ENCODE data around the gene HIC1. TPM values are rescaled to one million over a fixed set of nuclear protein-coding genes. Genes with fewer than 3 reads are reported as not detected.

HIC1 gene
- total and polyA plus RNA-seq, 2 donors (not counting 1 experiment from before 2014, with no cell fraction given) = 11.3 to 29.1 TPM

DNA sequence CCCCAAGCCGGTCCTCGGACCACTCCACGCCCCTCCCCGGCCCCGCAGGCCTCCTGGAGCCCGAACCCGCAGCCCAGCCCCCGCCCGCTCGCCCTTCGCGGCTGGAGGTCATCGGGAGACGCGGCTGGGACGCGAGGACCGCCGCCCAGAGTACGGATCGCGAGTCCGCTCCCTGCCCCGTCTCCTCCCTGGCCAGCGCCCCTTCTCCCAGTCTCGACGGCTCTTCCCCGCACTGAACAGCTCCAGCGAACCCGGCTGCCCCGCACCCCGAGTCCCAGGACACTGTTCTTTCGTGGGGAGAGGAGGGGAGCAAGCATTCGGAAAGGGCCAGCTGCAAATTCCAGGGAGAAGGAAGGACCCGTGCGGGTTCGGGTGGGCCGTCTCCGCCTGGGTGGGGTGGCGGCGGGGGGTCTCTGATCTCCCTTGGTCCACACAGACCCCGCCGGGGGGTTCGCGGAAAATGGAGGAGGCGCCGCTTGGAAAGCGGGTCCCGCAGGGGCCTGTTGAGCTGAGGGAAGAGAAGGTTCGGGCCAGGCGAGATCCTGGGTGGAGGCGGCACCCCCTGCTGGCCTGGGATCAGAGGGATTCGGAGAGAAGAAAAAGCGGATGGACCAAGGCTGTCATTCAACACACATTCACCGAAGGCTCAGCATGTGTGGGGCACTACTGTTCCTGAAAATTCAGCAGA lies 29.1 kb upstream of the HIC1 start:
- no peaks in the 10 kb centered on the region for H4K20me1 ChIP-seq (ENCODE audit: control insufficient read depth, extremely low read depth, insufficient read depth, low read length)
- no peak overlapping the region for H3K27ac ChIP-seq (ENCODE audit: insufficient read depth, low read length)
- H3K9ac ChIP-seq (ENCODE audit: insufficient read depth, low read length) = peak overlapping the region; percentile 16
- H3K27me3 ChIP-seq (ENCODE audit: control insufficient read depth, insufficient read depth, low read length) = peaks cover 20% of the 10 kb centered on the region
- peak overlapping the region; percentile 41 for H2AFZ ChIP-seq (ENCODE audit: low read length)
- H3K4me2 ChIP-seq (ENCODE audit: extremely low read depth, insufficient read depth, low read length) = peak overlapping the region; percentile 92
- TF ChIP-seq EZH2 (IDR thresholded peaks at IDR 0.05; ENCODE audit: low read length, missing control alignments) (no peak), CTCF (conservative IDR thresholded peaks at IDR 0.05 in 1 of 2, IDR thresholded peaks at IDR 0.05 in 1 of 2; ENCODE audit: low read depth in 1 of 2, low read length in 2 of 2) (peak; percentile 72 to 80)
- peak; percentile 54 to 72 for DNase-seq (ENCODE audit: low read depth in 2 of 2)
- H3K79me2 ChIP-seq (ENCODE audit: control insufficient read depth, insufficient read depth, low read length) = peaks cover under 1% of the 10 kb centered on the region
- H3K36me3 ChIP-seq (ENCODE audit: control insufficient read depth, insufficient read depth, low read length) = no peaks in the 10 kb centered on the region
- H3K4me1 ChIP-seq (ENCODE audit: control insufficient read depth, extremely low read depth, insufficient read depth, low read length) = peaks cover 14% of the 10 kb centered on the region
- H3K9me3 ChIP-seq (ENCODE audit: control insufficient read depth, insufficient read depth, low read depth, low read length) = no peaks in the 10 kb centered on the region
- H3K4me3 ChIP-seq (replicated peaks in 1 of 4; ENCODE audit: control extremely low read depth in 1 of 4, insufficient read depth in 1 of 4, low read depth in 3 of 4, low read length in 4 of 4) = peak overlapping the region in 3 of 4 experiments; percentile 37 to 51 (median 48)

- Histone ChIP-seq H3K36me3 (ENCODE audit: control insufficient read depth, insufficient read depth, low read length) (no peaks in the 10 kb centered on the region), H3K9me3 (ENCODE audit: control insufficient read depth, insufficient read depth, low read depth, low read length) (no peaks in the 10 kb centered on the region), H3K27ac (ENCODE audit: insufficient read depth, low read length) (no peak overlapping the region), H4K20me1 (ENCODE audit: control insufficient read depth, extremely low read depth, insufficient read depth, low read length) (no peaks in the 10 kb centered on the region), H3K4me3 (replicated peaks in 1 of 4; ENCODE audit: control extremely low read depth in 1 of 4, insufficient read depth in 1 of 4, low read depth in 3 of 4, low read length in 4 of 4) (no peak overlapping the region), H3K9ac (ENCODE audit: insufficient read depth, low read length) (no peak overlapping the region), H3K4me1 (ENCODE audit: control insufficient read depth, extremely low read depth, insufficient read depth, low read length) (peaks cover 18% of the 10 kb centered on the region), H3K79me2 (ENCODE audit: control insufficient read depth, insufficient read depth, low read length) (peaks cover 6% of the 10 kb centered on the region), H3K4me2 (ENCODE audit: extremely low read depth, insufficient read depth, low read length) (no peak overlapping the region), H2AFZ (ENCODE audit: low read length) (no peak overlapping the region), H3K27me3 (ENCODE audit: control insufficient read depth, insufficient read depth, low read length) (peaks cover 12% of the 10 kb centered on the region)
- peak in 1 of 2 donors; percentile 60 for DNase-seq (ENCODE audit: low read depth in 2 of 2)
- TF ChIP-seq CTCF (conservative IDR thresholded peaks at IDR 0.05 in 1 of 2, IDR thresholded peaks at IDR 0.05 in 1 of 2; ENCODE audit: low read depth in 1 of 2, low read length in 2 of 2) (no peak), EZH2 (IDR thresholded peaks at IDR 0.05; ENCODE audit: low read length, missing control alignments) (no peak)
These were observed 27.2 kb upstream of the HIC1 start for GRCh38 chr17:2027528-2028233.

DNA sequence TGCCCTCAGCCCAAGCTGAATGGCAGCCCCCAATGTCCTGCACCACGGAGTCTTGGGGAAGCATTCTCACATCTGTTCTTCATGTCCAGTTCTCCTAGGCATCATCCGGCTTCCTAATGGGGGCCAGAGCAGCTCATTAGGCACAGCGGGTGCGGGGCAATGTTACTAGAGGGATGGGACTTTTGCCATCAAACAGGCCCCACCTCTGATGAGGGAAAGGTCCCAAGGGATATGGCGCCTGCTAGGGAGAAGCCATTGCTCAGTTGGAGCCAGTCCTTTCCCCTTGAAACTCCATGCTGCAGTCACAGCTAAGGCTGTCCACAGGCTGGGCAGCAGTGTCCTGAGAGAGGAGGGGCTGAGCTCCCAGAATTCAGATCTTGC lies 26.7 kb upstream of the HIC1 start:
- no peak overlapping the region for H3K9ac ChIP-seq (ENCODE audit: insufficient read depth, low read length)
- no peaks in the 10 kb centered on the region for H3K36me3 ChIP-seq (ENCODE audit: control insufficient read depth, insufficient read depth, low read length)
- no peak for DNase-seq (ENCODE audit: low read depth in 2 of 2)

More for the DNA sequence above, 26.7 kb upstream of the HIC1 start:
- Histone ChIP-seq H3K4me1 (ENCODE audit: control insufficient read depth, extremely low read depth, insufficient read depth, low read length) (peaks cover 18% of the 10 kb centered on the region), H2AFZ (ENCODE audit: low read length) (no peak overlapping the region), H3K27me3 (ENCODE audit: control insufficient read depth, insufficient read depth, low read length) (peaks cover 7% of the 10 kb centered on the region), H3K4me2 (ENCODE audit: extremely low read depth, insufficient read depth, low read length) (no peak overlapping the region), H4K20me1 (ENCODE audit: control insufficient read depth, extremely low read depth, insufficient read depth, low read length) (no peaks in the 10 kb centered on the region), H3K27ac (ENCODE audit: insufficient read depth, low read length) (no peak overlapping the region), H3K4me3 (replicated peaks in 1 of 4; ENCODE audit: control extremely low read depth in 1 of 4, insufficient read depth in 1 of 4, low read depth in 3 of 4, low read length in 4 of 4) (no peak overlapping the region), H3K79me2 (ENCODE audit: control insufficient read depth, insufficient read depth, low read length) (peaks cover 6% of the 10 kb centered on the region), H3K9me3 (ENCODE audit: control insufficient read depth, insufficient read depth, low read depth, low read length) (no peaks in the 10 kb centered on the region)
- TF ChIP-seq CTCF (conservative IDR thresholded peaks at IDR 0.05 in 1 of 2, IDR thresholded peaks at IDR 0.05 in 1 of 2; ENCODE audit: low read depth in 1 of 2, low read length in 2 of 2) = no peak
- TF ChIP-seq EZH2 (IDR thresholded peaks at IDR 0.05; ENCODE audit: low read length, missing control alignments) = no peak
